Astrocyte (in vitro differentiated cells and primary cell): ENCODE results near the gene MIEF1.

Experiments used
- EZH2 ChIP-seq: IDR thresholded peaks from 2 replicates; pipeline ENCODE4 v1.6.1; 2012; ENCODE audit warnings: mild to moderate bottlenecking, low read length, inconsistent platforms; ENCODE audit not compliant: insufficient read depth
- TF ChIP-seq, protein P1 (sequence below): IDR thresholded peaks from 2 replicates; pipeline ENCODE4 v1.5.1; 2011; ENCODE audit warnings: low read depth, mild to moderate bottlenecking, inconsistent platforms, low read length, moderate library complexity; ENCODE audit not compliant: insufficient read depth

DNA sequence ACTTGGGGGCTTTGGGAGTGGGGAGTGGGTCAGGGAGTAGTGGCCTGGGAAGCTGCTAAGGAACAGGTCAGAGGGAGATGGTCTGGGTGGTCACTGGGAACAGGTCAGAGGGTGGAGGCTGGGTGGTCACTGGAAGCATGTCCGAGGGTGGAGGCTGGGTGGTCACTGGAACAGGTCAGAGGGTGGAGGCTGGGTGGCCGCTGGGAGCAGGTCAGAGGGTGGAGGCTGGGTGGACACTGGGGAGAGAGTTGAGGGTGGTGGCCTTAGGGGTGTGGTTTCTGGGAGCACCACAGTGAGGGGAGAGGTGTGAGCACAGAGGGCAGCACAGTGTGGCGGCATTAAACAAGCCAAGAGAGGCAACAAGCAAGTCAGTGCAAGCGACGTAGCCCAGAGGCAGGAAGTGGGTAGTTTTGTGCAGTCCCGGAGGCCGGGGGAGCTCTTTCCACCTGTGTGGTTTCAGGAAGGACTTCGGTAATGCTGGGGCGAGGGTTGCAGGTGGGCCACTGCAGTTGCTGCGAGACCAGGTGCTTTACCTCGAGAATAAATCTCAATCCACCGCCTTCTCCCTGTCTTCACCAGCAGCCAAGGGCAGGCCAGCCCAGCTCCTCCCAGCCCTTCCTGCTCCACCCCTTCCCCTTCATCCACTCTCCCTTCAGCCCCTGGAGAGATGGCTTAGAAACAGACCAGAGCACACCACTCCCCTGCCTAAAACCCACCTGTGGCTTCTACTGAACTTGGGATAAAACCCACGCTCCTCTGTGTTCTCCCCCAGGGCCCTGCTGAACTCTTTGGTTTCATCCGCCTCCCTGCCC is 65.3 kb downstream of the MIEF1 start:
- no peak for TF ChIP-seq EZH2
- TF ChIP-seq, protein P1, sequence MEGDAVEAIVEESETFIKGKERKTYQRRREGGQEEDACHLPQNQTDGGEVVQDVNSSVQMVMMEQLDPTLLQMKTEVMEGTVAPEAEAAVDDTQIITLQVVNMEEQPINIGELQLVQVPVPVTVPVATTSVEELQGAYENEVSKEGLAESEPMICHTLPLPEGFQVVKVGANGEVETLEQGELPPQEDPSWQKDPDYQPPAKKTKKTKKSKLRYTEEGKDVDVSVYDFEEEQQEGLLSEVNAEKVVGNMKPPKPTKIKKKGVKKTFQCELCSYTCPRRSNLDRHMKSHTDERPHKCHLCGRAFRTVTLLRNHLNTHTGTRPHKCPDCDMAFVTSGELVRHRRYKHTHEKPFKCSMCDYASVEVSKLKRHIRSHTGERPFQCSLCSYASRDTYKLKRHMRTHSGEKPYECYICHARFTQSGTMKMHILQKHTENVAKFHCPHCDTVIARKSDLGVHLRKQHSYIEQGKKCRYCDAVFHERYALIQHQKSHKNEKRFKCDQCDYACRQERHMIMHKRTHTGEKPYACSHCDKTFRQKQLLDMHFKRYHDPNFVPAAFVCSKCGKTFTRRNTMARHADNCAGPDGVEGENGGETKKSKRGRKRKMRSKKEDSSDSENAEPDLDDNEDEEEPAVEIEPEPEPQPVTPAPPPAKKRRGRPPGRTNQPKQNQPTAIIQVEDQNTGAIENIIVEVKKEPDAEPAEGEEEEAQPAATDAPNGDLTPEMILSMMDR: no peak
